HCT116 (cell line): ENCODE measurements around the gene USP12. TPM values are rescaled to one million over a fixed set of nuclear protein-coding genes. Genes with fewer than 3 reads are reported as not detected.

Experiments used
- ATAC-seq: fragments of 200-7000 bp; cut with Tn5 transposase; 2 replicates; pipeline ENCODE4 v1.9.1; 2020; ENCODE audit warnings: mild to moderate bottlenecking, moderate library complexity
- BruUV-seq: library from RNA; stranded (reverse); fragments of 400-500 nt; replicated peaks from 2 replicates; lab custom pipeline; 2021; lab: Mats Ljungman, UMichigan
- CTCF ChIA-PET: fragments of 300-600 bp; sonication (Branson Sonifier 250); formaldehyde crosslinking; loops from one replicate; lab custom pipeline; 2021; ENCODE audit warnings: antibody characterized with exemption; lab: Charles Lee
- POLR2A ChIA-PET: fragments of 300-600, 350-600 bp; sonication (Branson Sonifier 250); formaldehyde crosslinking; loops from one replicate; lab custom pipeline; 2021; ENCODE audit warnings: antibody characterized with exemption; lab: Charles Lee
- RAD21 ChIA-PET, 2 experiments: fragments of 300-600 bp; sonication (Branson Sonifier 250); formaldehyde crosslinking; loops; one replicate each; lab custom pipeline; 2023; ENCODE audit warnings: low total read pairs in 2 of 2; ENCODE audit not compliant: uncharacterized antibody in 2 of 2, unreplicated experiment in 2 of 2, low non-redundant PET in 1 of 2; lab: Charles Lee
- DNase-seq: peaks from one replicate; pipeline ENCODE4 v3.0.0-alpha.2; 2010; ENCODE audit warnings: low read depth, low spot score
- H2AFZ ChIP-seq: fragments of 200-600 bp; shearing (Covaris generic), sonication (generic); 2 replicates; pipeline ENCODE4 v1.6.1; 2017; ENCODE audit warnings: low read depth, mixed run types, mixed read lengths, antibody characterized with exemption, low read length; ENCODE audit not compliant: poor library complexity, severe bottlenecking
- H3K27ac ChIP-seq: 2 replicates; pipeline ENCODE4 v1.5.1; 2012; ENCODE audit warnings: low read depth, low read length
- H3K27me3 ChIP-seq: fragments of 200-600 bp; sonication (generic); 2 replicates; pipeline ENCODE4 v1.6.1; 2016; ENCODE audit warnings: mixed run types, low read length, mixed read lengths; ENCODE audit not compliant: insufficient read depth
- H3K36me3 ChIP-seq, 2 experiments: fragments of 200-500 bp in 1 of 2; fragments of 200-600 bp in 1 of 2; sonication (Bioruptor generic) in 1 of 2; sonication (generic) in 1 of 2; 2 replicates each; pipeline versions ENCODE4 v1.5.1 to v1.6.1; 2014 to 2016; ENCODE audit warnings: low read length in 2 of 2, inconsistent platforms in 1 of 2, mixed read lengths in 1 of 2, mixed run types in 1 of 2; ENCODE audit not compliant: insufficient read depth in 2 of 2, control insufficient read depth in 1 of 2
- H3K4me1 ChIP-seq, 2 experiments: fragments of 200-600 bp in 1 of 2; sonication (generic) in 1 of 2; 2 replicates each; pipeline versions ENCODE4 v1.5.1 to v1.6.1; 2012 to 2017; ENCODE audit warnings: low read length in 2 of 2, inconsistent platforms in 1 of 2, mild to moderate bottlenecking in 1 of 2, mixed read lengths in 1 of 2, mixed run types in 1 of 2, moderate library complexity in 1 of 2; ENCODE audit not compliant: insufficient read depth in 2 of 2, control insufficient read depth in 1 of 2
- H3K4me2 ChIP-seq: fragments of 200-600 bp; sonication (generic); 2 replicates; pipeline ENCODE4 v1.6.1; 2017; ENCODE audit warnings: mixed run types, low read length, mixed read lengths
- H3K4me3 ChIP-seq, 2 experiments: fragments of 200-600 bp in 1 of 2; sonication (generic) in 1 of 2; replicated peaks in 1 of 2; 2 replicates each; pipeline ENCODE4 v1.5.1; 2011 to 2016; ENCODE audit warnings: low read length in 2 of 2, control low read depth in 1 of 2, low read depth in 1 of 2, mild to moderate bottlenecking in 1 of 2, mixed read lengths in 1 of 2, mixed run types in 1 of 2
- H3K79me2 ChIP-seq: fragments of 200-600 bp; sonication (generic); 2 replicates; pipeline ENCODE4 v1.6.1; 2017; ENCODE audit warnings: mild to moderate bottlenecking, mixed run types, low read length, moderate library complexity, mixed read lengths; ENCODE audit not compliant: insufficient read depth
- H3K9ac ChIP-seq: fragments of 200-600 bp; sonication (generic); 2 replicates; pipeline ENCODE4 v1.6.1; 2016; ENCODE audit warnings: low read length, mixed read lengths
- H3K9me2 ChIP-seq: fragments of 200-600 bp; sonication (generic), shearing (Covaris generic); 2 replicates; pipeline ENCODE4 v1.6.1; 2017; ENCODE audit warnings: mixed run types, mild to moderate bottlenecking, moderate library complexity; ENCODE audit not compliant: insufficient read depth
- H3K9me3 ChIP-seq, 2 experiments: fragments of 200-500 bp in 1 of 2; fragments of 200-600 bp in 1 of 2; sonication (Bioruptor generic) in 1 of 2; sonication (generic) in 1 of 2; 2 replicates each; pipeline ENCODE4 v1.6.1; 2014 to 2017; ENCODE audit warnings: low read length in 2 of 2, mixed read lengths in 2 of 2, inconsistent platforms in 1 of 2, low read depth in 1 of 2, mild to moderate bottlenecking in 1 of 2, mixed run types in 1 of 2, moderate library complexity in 1 of 2; ENCODE audit not compliant: control insufficient read depth in 1 of 2, insufficient read depth in 1 of 2
- H4K20me1 ChIP-seq: fragments of 200-600 bp; sonication (generic), shearing (Covaris generic); 2 replicates; pipeline ENCODE4 v1.6.1; 2017; ENCODE audit warnings: mixed run types, mild to moderate bottlenecking, moderate library complexity; ENCODE audit not compliant: insufficient read depth
- CBX3 ChIP-seq: IDR thresholded peaks from 2 replicates; pipeline ENCODE4 v1.6.1; 2012; ENCODE audit warnings: low read depth
- CEBPB ChIP-seq: IDR thresholded peaks from 2 replicates; pipeline ENCODE4 v1.6.1; 2012; ENCODE audit warnings: low read depth
- EGR1 ChIP-seq: IDR thresholded peaks from 2 replicates; pipeline ENCODE4 v1.6.1; 2012; ENCODE audit warnings: low read depth
- EZH2 ChIP-seq: fragments of 200-600 bp; sonication (generic); IDR thresholded peaks from 2 replicates; pipeline ENCODE4 v1.6.1; 2017; ENCODE audit warnings: antibody characterized with exemption, mixed run types
- EZH2phosphoT487 ChIP-seq: fragments of 200-600 bp; IDR thresholded peaks from 2 replicates; pipeline ENCODE4 v1.6.1; 2018; ENCODE audit warnings: antibody characterized with exemption, borderline replicate concordance
- FOSL1 ChIP-seq: IDR thresholded peaks from 2 replicates; pipeline ENCODE4 v1.6.1; 2012; ENCODE audit warnings: low read depth
- POLR2A ChIP-seq: IDR thresholded peaks from 2 replicates; pipeline ENCODE4 v1.7.0; 2011; ENCODE audit warnings: borderline replicate concordance; ENCODE audit not compliant: insufficient read depth, insufficient read length; ENCODE audit errors: extremely low read depth
- POLR2AphosphoS5 ChIP-seq: IDR thresholded peaks from 2 replicates; pipeline ENCODE4 v1.6.1; 2011; ENCODE audit warnings: mild to moderate bottlenecking, low read depth, low read length, moderate library complexity
- RAD21 ChIP-seq: IDR thresholded peaks from 2 replicates; pipeline ENCODE4 v1.6.1; 2012; ENCODE audit warnings: low read depth, mild to moderate bottlenecking
- SIN3A ChIP-seq: IDR thresholded peaks from 2 replicates; pipeline ENCODE4 v1.6.1; 2012; ENCODE audit warnings: low read depth
- SP1 ChIP-seq: IDR thresholded peaks from 2 replicates; pipeline ENCODE4 v1.6.1; 2012; ENCODE audit warnings: low read depth
- SRF ChIP-seq: IDR thresholded peaks from 2 replicates; pipeline ENCODE4 v1.6.1; 2012; ENCODE audit warnings: low read depth
- YY1 ChIP-seq: IDR thresholded peaks from 2 replicates; pipeline ENCODE4 v1.6.1; 2011; ENCODE audit warnings: low read length, low read depth, moderate library complexity, mild to moderate bottlenecking; ENCODE audit not compliant: insufficient replicate concordance; ENCODE audit errors: extremely low read depth
- ZNF274 ChIP-seq: fragments of 200-500 bp; sonication (Bioruptor generic); IDR thresholded peaks from 2 replicates; pipeline ENCODE4 v1.6.1; 2014; ENCODE audit warnings: mild to moderate bottlenecking, low read depth, low read length, inconsistent platforms
- intact Hi-C: fragments of 100-400 bp; cut with micrococcal nuclease; formaldehyde crosslinking; loops from 2 replicates; pipeline ENCODE4 v1.10.0; 2022
- total RNA-seq: library from RNA; stranded (reverse); gene quantifications from one replicate; pipeline ENCODE4 v1.2.1, GENCODE V29; 2021; ENCODE audit not compliant: unreplicated experiment
- TF ChIP-seq, protein P1 (sequence below): IDR thresholded peaks from 2 replicates; pipeline ENCODE4 v1.6.1; 2012
- TF ChIP-seq, protein P2 (sequence below): IDR thresholded peaks from 2 replicates; pipeline ENCODE4 v1.6.1; 2012
- TF ChIP-seq, protein P3 (sequence below): IDR thresholded peaks from 2 replicates; pipeline ENCODE4 v1.6.1; 2011; ENCODE audit warnings: mild to moderate bottlenecking, low read length, moderate library complexity; ENCODE audit not compliant: insufficient replicate concordance; ENCODE audit errors: extremely low read depth
- TF ChIP-seq, protein P4 (sequence below), 3 experiments: fragments of 200-600 bp in 1 of 3; sonication (generic) in 1 of 3; IDR thresholded peaks in 2 of 3; conservative IDR thresholded peaks in 1 of 3; 2 replicates each; pipeline ENCODE4 v1.5.1; 2012 to 2017; ENCODE audit warnings: low read depth in 2 of 3, low read length in 2 of 3, antibody characterized with exemption in 1 of 3, borderline replicate concordance in 1 of 3, control low read depth in 1 of 3, mild to moderate bottlenecking in 1 of 3, mixed read lengths in 1 of 3, mixed run types in 1 of 3, moderate library complexity in 1 of 3; ENCODE audit not compliant: insufficient read depth in 1 of 3
- TF ChIP-seq, protein P5 (sequence below): IDR thresholded peaks from 2 replicates; pipeline ENCODE4 v1.6.1; 2012; ENCODE audit warnings: low read depth

USP12 gene
- total RNA-seq, 1 experiment from 2014 or later: 28.3 TPM

DNA sequence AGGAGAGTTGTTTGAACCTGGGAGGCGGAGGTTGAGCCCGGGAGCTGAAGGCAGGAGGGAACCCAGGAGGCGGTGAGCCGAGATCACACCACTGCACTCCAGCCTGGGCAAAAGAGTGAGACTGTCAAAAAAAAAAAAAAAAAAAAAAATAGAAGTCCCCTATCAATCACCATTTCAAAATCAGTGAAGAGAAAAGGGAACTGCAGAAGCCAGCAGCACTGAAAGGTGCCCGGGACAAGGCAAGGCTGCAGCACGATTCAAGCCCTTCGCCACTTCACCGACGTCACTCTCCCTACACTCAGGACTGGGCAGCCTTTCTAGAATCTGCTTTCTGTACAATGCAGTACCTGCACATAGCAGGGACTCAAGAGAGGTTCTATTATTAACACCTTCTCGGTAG is 21.9 kb upstream of the USP12 start:
- Histone ChIP-seq H3K36me3 (no peaks in the 10 kb centered on the region), H3K9me2 (no peaks in the 10 kb centered on the region), H4K20me1 (no peaks in the 10 kb centered on the region), H3K79me2 (no peaks in the 10 kb centered on the region), H3K27ac (no peak overlapping the region), H3K4me3 (no peak overlapping the region), H3K9me3 (no peaks in the 10 kb centered on the region), H3K9ac (no peak overlapping the region; the same call in 1 of the 2 replicates), H2AFZ (no peak overlapping the region), H3K4me1 (peaks cover 24 to 45% of the 10 kb centered on the region in 2 experiments), H3K27me3 (no peaks in the 10 kb centered on the region), H3K4me2 (peak overlapping the region; percentile 65; the same call in 1 of the 2 replicates)
- ATAC-seq: no peak
- no peak for TF ChIP-seq POLR2AphosphoS5
- no peak for TF ChIP-seq YY1
- TF ChIP-seq, protein P1, sequence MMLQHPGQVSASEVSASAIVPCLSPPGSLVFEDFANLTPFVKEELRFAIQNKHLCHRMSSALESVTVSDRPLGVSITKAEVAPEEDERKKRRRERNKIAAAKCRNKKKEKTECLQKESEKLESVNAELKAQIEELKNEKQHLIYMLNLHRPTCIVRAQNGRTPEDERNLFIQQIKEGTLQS: no peak
- no peak for TF ChIP-seq EZH2phosphoT487
- no peak for TF ChIP-seq CEBPB
- TF ChIP-seq EZH2: no peak
- TF ChIP-seq, protein P2, sequence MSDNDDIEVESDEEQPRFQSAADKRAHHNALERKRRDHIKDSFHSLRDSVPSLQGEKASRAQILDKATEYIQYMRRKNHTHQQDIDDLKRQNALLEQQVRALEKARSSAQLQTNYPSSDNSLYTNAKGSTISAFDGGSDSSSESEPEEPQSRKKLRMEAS: no peak
- TF ChIP-seq, protein P3, sequence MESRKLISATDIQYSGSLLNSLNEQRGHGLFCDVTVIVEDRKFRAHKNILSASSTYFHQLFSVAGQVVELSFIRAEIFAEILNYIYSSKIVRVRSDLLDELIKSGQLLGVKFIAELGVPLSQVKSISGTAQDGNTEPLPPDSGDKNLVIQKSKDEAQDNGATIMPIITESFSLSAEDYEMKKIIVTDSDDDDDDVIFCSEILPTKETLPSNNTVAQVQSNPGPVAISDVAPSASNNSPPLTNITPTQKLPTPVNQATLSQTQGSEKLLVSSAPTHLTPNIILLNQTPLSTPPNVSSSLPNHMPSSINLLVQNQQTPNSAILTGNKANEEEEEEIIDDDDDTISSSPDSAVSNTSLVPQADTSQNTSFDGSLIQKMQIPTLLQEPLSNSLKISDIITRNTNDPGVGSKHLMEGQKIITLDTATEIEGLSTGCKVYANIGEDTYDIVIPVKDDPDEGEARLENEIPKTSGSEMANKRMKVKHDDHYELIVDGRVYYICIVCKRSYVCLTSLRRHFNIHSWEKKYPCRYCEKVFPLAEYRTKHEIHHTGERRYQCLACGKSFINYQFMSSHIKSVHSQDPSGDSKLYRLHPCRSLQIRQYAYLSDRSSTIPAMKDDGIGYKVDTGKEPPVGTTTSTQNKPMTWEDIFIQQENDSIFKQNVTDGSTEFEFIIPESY: no peak
- no peak for TF ChIP-seq POLR2A
- no peak for TF ChIP-seq ZNF274
- TF ChIP-seq EGR1: no peak
- TF ChIP-seq CBX3: no peak
- TF ChIP-seq RAD21: no peak
- TF ChIP-seq SP1: no peak
- TF ChIP-seq, protein P4, sequence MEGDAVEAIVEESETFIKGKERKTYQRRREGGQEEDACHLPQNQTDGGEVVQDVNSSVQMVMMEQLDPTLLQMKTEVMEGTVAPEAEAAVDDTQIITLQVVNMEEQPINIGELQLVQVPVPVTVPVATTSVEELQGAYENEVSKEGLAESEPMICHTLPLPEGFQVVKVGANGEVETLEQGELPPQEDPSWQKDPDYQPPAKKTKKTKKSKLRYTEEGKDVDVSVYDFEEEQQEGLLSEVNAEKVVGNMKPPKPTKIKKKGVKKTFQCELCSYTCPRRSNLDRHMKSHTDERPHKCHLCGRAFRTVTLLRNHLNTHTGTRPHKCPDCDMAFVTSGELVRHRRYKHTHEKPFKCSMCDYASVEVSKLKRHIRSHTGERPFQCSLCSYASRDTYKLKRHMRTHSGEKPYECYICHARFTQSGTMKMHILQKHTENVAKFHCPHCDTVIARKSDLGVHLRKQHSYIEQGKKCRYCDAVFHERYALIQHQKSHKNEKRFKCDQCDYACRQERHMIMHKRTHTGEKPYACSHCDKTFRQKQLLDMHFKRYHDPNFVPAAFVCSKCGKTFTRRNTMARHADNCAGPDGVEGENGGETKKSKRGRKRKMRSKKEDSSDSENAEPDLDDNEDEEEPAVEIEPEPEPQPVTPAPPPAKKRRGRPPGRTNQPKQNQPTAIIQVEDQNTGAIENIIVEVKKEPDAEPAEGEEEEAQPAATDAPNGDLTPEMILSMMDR (IDR thresholded peaks at IDR 0.05 in 2 of 3, conservative IDR thresholded peaks at IDR 0.05 in 1 of 3; ENCODE audit: borderline replicate concordance in 1 of 3, insufficient read depth in 1 of 3, low read depth in 2 of 3, low read length in 2 of 3): no peak
- no peak for TF ChIP-seq FOSL1
- TF ChIP-seq, protein P5, sequence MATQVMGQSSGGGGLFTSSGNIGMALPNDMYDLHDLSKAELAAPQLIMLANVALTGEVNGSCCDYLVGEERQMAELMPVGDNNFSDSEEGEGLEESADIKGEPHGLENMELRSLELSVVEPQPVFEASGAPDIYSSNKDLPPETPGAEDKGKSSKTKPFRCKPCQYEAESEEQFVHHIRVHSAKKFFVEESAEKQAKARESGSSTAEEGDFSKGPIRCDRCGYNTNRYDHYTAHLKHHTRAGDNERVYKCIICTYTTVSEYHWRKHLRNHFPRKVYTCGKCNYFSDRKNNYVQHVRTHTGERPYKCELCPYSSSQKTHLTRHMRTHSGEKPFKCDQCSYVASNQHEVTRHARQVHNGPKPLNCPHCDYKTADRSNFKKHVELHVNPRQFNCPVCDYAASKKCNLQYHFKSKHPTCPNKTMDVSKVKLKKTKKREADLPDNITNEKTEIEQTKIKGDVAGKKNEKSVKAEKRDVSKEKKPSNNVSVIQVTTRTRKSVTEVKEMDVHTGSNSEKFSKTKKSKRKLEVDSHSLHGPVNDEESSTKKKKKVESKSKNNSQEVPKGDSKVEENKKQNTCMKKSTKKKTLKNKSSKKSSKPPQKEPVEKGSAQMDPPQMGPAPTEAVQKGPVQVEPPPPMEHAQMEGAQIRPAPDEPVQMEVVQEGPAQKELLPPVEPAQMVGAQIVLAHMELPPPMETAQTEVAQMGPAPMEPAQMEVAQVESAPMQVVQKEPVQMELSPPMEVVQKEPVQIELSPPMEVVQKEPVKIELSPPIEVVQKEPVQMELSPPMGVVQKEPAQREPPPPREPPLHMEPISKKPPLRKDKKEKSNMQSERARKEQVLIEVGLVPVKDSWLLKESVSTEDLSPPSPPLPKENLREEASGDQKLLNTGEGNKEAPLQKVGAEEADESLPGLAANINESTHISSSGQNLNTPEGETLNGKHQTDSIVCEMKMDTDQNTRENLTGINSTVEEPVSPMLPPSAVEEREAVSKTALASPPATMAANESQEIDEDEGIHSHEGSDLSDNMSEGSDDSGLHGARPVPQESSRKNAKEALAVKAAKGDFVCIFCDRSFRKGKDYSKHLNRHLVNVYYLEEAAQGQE: no peak
- TF ChIP-seq SRF: no peak
- TF ChIP-seq SIN3A: no peak
- ChIA-PET POLR2A (interaction anchor here (3.4 kb wide), 1 partner anchor 9 kb away, joined by 11 read pairs; no protein-coding TSS in a partner anchor), CTCF (no interaction called here), RAD21 (no interaction called here)
- no peak for DNase-seq
- no TSS peak for BruUV-seq
- intact Hi-C loops: no loop called here
